LNCAP (cell line): ENCODE data around the gene MEX3D.

Source experiments
- CTCF ChIP-seq: fragments of 450-650 bp; IDR thresholded peaks from 2 replicates; pipeline ENCODE4 v1.5.1; 2017; ENCODE audit warnings: mild to moderate bottlenecking

The MEX3D gene

GRCh38 chr19:1526066-1526778, 41.9 kb downstream of the MEX3D start:
- TF ChIP-seq CTCF: no peak

GRCh38 chr19:1525343-1525742, 42.8 kb downstream of the MEX3D start:
- TF ChIP-seq CTCF: no peak

GRCh38 chr19:1524972-1525325, 43.2 kb downstream of the MEX3D start:
- no peak for TF ChIP-seq CTCF

GRCh38 chr19:1524287-1524971, 43.7 kb downstream of the MEX3D start:
- TF ChIP-seq CTCF: no peak

GRCh38 chr19:1523412-1524286, 44.5 kb downstream of the MEX3D start, which contains the start of gene PLK5:
PLK5 (plus strand) TSS chr19:1524077; CDS start chr19:1526997, 2,920 bp downstream.
- no peak for TF ChIP-seq CTCF

GRCh38 chr19:1522838-1523237, 45.3 kb downstream of the MEX3D start:
- TF ChIP-seq CTCF: no peak

- TF ChIP-seq CTCF: no peak
Observed at GRCh38 chr19:1522061-1522460, 46.1 kb downstream of the MEX3D start.
